Non-pigmented ciliary epithelial cell (primary cell): Measurements from ENCODE around the gene RPP30.

Experiments
- DNase-seq: peaks from one replicate; pipeline ENCODE4 v3.0.0-alpha.2; 2010; ENCODE audit warnings: low read depth

Gene RPP30

GRCh38 chr10:90944749-90945148 is 73.0 kb downstream of the RPP30 start:
- DNase-seq = no peak

GRCh38 chr10:90945491-90946070 is 73.8 kb downstream of the RPP30 start:
- DNase-seq = no peak

GRCh38 chr10:90947030-90947960 is 75.5 kb downstream of the RPP30 start:
- DNase-seq = no peak
